ENCODE measurements around the gene TOE1.
A peak's percentile ranks its signal among the peaks of the same experiment; 100 is the strongest.

The TOE1 gene

GRCh38 chr1:45326627-45327623, 13.0 kb upstream of the TOE1 start, which contains the start of gene HPDL:
Gene HPDL (plus strand): TSS chr1:45326895. CDS start chr1:45327149, 254 bp downstream.
- DNase-seq (ENCODE audit: low spot score) = peak; percentile 83

DNA sequence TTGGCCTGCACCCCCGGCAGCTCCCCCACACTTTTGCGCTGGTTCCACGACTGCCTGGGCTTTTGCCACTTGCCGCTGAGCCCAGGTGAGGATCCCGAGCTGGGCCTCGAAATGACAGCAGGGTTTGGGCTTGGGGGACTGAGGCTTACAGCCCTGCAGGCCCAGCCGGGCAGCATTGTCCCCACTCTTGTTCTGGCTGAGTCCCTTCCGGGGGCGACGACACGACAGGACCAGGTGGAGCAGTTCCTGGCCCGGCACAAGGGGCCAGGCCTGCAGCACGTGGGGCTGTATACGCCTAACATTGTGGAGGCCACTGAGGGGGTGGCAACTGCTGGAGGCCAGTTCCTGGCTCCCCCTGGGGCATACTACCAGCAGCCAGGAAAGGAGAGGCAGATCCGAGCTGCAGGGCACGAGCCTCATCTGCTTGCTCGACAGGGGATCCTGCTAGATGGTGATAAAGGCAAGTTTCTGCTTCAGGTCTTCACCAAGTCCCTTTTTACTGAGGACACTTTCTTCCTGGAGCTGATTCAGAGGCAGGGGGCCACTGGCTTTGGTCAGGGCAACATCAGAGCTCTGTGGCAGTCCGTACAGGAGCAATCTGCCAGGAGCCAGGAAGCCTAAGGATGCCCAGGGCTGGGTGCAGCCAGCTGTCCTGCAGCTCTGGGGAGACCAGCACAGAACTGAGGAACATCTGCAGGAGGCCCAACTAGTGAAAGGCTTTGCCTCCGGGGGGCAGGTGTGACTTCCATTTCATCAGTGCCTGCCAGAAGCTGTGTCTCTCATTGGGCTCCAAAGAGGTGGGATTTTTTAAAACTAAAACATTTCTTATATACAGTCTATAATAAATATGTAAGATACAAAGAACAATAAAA, 12.1 kb upstream of the TOE1 start:
- DNase-seq (ENCODE audit: low spot score) = no peak

- DNase-seq (ENCODE audit: low spot score) = no peak
Measured at GRCh38 chr1:45328680-45329079, 11.3 kb upstream of the TOE1 start.

DNA sequence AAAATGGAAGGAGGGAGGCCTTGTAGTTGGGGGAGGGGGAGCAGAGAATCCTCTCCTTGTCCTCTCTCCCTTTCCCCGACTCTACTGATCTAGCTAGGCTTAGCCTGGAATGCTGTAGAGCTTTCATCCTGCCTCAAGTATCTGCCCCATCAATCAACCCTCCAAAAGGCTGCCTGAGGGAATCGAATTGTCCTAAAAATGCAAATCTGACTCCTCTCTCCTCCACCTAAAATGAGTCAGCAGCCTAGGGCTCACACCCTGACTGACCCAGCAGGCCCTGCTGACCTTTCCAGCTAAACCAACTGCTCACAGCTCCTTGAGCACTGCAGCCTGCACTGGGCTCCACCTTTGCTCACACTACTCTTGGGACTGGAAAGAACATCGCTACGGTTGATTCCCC, 10.5 kb upstream of the TOE1 start:
- no peak for DNase-seq (ENCODE audit: low spot score)

GRCh38 chr1:45331436-45332345, 8.3 kb upstream of the TOE1 start:
- DNase-seq (ENCODE audit: low spot score) = no peak

GRCh38 chr1:45332346-45332720, 7.6 kb upstream of the TOE1 start:
- no peak for DNase-seq (ENCODE audit: low spot score)

GRCh38 chr1:45334308-45335245, 5.4 kb upstream of the TOE1 start:
- peak; percentile 36 for DNase-seq (ENCODE audit: low spot score)

GRCh38 chr1:45335855-45336324, 4.1 kb upstream of the TOE1 start:
- no peak for DNase-seq (ENCODE audit: low spot score)

GRCh38 chr1:45337630-45338325, 2.2 kb upstream of the TOE1 start:
- no peak for DNase-seq (ENCODE audit: low spot score)

- DNase-seq (ENCODE audit: low spot score) = no peak
Measured at GRCh38 chr1:45340816-45341466, 971 bp downstream of the TOE1 start.

- DNase-seq (ENCODE audit: low spot score) = no peak
Measured at GRCh38 chr1:45344499-45344898, 4.5 kb downstream of the TOE1 start.

DNA sequence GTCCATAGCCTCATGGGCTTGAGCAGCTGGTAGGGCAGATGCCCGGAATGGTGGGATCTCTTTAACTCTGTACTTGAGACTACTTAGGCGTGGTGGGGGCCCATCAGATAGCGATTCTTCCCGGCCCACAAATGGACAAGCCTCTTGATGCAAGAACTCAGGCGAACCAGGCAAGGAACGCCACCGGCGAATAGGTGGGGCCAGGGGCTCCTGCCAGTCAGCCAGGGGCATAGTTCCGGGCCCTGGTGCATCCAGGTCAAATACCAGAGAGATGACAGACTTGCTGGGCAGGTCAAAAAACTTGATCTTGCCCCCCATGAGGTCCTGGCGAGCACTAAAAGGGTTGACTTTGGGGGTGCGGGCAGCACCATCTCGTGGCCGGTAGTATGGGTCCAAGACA, 5.0 kb downstream of the TOE1 start:
- DNase-seq (ENCODE audit: low spot score) = no peak

GRCh38 chr1:45346473-45346872, 6.5 kb downstream of the TOE1 start:
- no peak for DNase-seq (ENCODE audit: low spot score)

DNA sequence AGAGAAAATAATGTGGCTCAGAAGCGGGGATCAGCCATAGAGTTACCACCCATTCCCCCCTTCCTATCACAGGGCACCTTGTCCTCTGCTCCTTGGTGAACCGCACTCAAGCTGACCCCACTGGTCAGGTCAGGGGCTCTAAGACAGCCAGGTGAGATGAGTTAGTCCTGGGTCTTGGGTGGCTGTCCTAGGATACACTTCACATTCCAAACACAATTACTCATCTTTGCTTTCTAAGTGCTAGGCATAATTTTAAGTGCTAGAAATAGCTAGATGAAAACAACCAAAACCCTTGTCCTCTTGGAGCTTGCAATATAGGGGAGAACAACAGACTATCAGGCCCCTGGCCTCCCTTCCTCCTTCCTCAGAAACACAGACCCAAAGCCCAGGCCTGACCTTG, 8.1 kb downstream of the TOE1 start:
- DNase-seq (ENCODE audit: low spot score) = no peak

DNA sequence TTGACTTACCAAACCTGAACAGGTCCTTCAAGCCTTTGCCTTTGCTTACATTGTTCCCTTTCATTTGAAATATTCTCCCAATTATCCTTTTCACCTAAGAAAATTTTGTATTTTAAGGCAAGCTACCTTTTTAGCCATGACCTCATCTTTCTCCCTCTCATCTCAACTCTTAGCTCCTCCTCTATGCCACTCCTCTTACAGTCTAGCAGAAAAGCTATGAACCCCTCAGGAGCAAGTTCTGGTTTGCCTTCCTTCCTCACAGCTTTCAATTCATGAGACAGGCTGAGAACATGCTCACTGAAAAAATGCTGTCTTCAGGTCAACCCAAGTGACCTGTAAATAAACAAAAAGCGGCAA, 8.6 kb downstream of the TOE1 start:
- no peak for DNase-seq (ENCODE audit: low spot score)

GRCh38 chr1:45348966-45349677, 9.2 kb downstream of the TOE1 start:
- no peak for DNase-seq (ENCODE audit: low spot score)

GRCh38 chr1:45351508-45351907, 11.5 kb downstream of the TOE1 start:
- no peak for DNase-seq (ENCODE audit: low spot score)

DNA sequence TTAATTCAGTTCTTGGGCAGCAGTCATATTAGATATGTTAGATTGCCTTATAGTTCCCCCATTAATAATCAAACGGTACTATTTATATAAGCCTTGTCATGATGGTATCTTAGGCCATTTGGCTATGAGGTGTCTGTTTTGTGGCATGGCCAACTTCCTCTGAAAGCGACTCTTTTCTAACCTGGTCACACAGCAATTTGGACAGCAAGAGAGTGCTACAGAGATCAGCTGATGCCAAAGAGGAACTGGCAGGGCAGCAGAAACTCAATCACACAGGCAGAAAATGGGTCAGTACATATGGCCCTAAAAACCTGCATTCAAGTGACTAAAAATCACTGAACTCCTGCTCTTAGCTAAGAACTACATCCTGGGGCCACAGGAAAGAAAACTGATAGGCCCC, 13.7 kb downstream of the TOE1 start:
- DNase-seq (ENCODE audit: low spot score) = peak; percentile 33

DNA sequence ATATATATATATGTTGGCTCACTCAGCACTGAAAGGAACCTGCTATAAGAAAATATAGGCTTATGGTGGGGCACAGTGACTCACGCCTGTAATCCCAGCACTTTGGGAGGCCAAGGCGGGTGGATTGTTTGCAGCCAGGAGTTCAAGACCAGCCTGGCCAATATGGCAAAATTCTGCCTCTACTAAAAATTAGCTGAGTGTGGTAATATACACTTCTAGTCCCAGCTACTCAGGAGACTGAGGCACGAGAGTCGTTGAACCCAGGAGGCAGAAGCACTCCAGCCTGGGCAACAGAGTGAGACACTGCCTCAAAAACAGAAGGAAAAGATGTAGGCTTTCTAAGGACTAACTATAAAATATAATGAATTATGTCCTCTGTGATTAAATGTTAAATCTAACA, 14.9 kb downstream of the TOE1 start:
- DNase-seq (ENCODE audit: low spot score) = no peak

All from globus pallidus (tissue), 1 donor.